Right renal pelvis (tissue), 4 donors: ENCODE results near the gene ELOVL2. TPM values are rescaled to one million over a fixed set of nuclear protein-coding genes. Genes with fewer than 3 reads are reported as not detected.
"Not testable (repeated sequence)": the region's sequence is repeated elsewhere in the genome, so short reads cannot be mapped to it uniquely, and the experiment has no call there.

Source experiments
- DNase-seq, 4 donors: peaks; one replicate each; pipeline ENCODE4 v3.0.0-alpha.2; 2013; ENCODE audit warnings: low read depth in 4 of 4, low spot score in 3 of 4, missing footprints in 1 of 4
- polyA plus RNA-seq, 4 donors: library from polyadenylated mRNA; unstranded; fragments of 120-200 nt; gene quantifications; one replicate each; pipeline ENCODE4 v1.2.1, GENCODE V29; 2013; ENCODE audit not compliant: insufficient read length in 4 of 4

The ELOVL2 gene
- polyA plus RNA-seq, 4 donors, result 8.2 to 10.1 (median 9.3) TPM

DNA sequence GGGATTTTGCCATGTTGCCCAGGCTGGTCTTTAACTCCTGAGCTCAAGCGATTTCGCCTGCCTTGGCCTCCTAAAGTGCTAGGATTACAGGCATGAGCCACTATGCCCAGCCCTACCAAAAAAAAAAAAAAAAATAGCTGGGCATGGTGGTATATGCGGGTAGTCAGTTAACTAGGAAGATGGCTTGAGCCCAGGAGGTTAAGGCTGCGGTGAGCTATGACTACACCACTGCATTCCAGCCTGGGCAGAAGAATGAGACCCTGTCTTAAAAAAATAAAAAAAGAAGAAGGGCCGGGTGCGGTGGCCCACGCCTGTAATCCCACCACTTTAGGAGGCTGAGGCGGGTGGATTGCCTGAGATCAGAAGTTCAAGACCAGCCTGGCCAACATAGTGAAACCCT lies 50.2 kb downstream of the ELOVL2 start:
- DNase-seq, result no peak

- DNase-seq, result no peak
Measured at GRCh38 chr6:10991115-10991514, 53.0 kb downstream of the ELOVL2 start.

GRCh38 chr6:10989587-10989986 lies 54.5 kb downstream of the ELOVL2 start:
- DNase-seq, result no peak

DNA sequence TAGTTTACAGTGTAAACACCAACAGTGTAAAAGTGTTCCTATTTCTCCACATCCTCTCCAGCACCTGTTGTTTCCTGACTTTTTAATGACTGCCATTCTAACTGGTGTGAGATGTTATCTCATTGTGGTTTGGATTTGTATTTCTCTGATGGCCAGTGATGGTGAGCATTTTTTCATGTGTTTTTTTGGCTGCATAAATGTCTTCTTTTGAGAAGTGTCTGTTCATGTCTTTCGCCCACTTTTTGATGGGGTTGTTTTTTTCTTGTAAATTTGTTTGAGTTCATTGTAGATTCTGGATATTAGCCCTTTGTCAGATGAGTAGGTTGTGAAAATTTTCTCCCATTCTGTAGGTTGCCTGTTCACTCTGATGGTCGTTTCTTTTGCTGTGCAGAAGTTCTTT lies 59.1 kb downstream of the ELOVL2 start:
- DNase-seq, result not testable (repeated sequence)

DNA sequence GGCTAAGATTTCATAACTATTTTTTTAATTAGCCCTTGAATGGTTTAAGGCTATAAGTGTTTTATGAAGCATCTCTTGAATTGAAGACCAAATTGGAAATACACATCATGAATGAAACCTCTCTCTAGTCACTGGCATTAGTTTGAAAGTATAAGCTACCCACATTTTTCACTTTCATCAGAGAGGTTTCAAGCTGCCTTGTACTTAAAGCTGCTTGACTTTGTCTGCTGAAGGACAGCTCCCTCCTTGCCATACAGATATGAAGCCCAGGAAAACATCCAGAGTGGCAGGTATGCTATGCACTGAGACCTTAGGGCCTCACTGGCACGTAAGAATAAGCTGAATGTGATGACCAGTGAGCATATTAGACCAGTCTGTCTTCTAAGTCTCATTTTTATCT lies 62.7 kb downstream of the ELOVL2 start:
- DNase-seq, result no peak

- no peak for DNase-seq
Measured at GRCh38 chr6:10979603-10980002, 64.5 kb downstream of the ELOVL2 start.

DNA sequence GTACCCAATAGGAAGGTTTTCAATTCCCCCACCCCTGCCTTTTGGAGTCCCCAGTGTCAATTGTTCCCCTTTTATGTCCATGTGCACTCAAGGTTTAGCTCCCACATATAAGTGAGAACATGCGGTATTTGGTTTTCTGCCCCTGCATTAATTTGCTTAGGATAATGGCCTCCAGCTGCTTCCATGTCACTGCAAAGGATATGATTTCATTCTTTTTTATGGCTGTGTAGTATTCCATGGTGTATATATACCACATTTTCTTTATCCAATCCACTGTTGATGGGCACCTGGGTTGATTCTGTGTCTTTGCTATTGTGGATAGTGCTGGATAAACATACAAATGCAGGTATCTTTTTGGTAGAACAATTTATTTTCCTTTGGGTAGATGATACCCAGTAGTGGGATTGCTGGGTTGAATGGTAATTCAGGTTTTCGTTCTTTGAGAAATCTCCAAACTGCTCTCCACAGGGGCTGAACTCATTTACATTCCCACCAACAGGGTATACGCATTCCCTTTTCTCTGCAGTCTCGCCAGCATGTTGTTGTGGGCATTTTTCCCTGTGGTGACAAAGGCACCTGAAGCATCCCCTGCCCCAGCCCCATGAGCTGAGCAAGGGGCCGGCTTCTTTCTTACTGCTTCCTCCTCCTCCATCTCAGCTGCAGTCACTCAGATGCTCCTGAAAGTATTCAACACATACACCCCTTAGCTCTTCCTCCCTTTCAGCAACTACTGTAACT lies 66.7 kb downstream of the ELOVL2 start:
- DNase-seq, result no peak

- no peak for DNase-seq
Measured at GRCh38 chr6:10976571-10976970, 67.5 kb downstream of the ELOVL2 start.

DNA sequence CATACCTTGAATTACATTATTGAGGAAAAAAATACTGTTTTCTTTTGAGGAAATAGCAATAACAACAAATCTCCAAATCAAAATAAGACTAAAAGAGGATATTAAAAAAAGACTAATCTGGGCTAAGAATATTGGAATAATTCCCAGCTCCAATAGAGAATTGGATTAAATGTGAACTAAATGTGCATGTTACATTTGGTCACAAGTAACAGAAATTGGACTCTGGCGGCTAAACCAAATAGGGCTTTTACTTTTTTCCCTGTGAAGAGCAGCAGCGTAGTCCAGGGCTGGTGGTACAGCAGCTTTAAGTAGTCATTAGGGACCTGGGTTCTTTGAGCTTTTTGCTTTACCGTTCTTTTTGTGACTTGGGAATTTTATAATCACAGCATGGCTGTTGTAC lies 71.9 kb downstream of the ELOVL2 start:
- DNase-seq, result no peak

DNA sequence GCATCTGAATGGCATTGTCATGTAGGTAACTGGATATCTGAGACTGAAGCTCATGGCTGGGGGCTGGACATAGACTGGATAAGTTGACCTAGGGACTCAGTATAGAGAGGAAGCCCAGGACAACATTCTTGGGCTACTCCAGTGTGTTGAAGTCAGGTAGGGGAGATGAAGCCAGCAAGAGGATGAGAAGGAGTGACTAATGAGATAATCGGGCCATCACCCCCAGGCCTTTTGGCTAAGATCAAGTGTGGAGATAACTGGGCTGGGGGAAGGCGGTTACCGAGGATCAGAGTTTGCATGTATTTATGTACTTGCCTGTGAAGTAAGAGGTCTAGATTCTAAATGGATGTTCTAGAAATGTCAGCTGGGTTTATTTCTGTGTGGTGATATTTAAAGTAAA lies 73.4 kb downstream of the ELOVL2 start:
- DNase-seq, result no peak

DNA sequence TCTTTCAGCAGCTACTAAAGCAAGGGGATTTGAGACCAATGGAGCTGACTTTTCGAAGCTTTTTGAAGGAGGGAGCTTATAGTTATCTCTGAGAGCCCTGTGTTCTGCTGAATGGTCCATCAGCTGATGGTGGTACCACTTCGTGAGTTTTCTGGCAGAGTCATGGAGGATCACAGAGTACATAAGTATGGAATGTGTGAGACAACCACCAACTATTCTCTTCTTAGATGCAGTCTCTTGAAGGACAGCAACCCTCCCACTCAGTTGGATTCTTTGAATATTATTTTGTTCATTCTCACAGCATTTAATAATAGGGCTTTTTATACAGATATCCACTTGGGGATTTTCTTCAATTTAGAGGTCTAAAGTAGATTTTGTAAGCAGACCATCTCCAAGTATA lies 75.3 kb downstream of the ELOVL2 start:
- no peak for DNase-seq

GRCh38 chr6:10964684-10965083 lies 79.4 kb downstream of the ELOVL2 start:
- no peak for DNase-seq

- no peak for DNase-seq
Measured at GRCh38 chr6:10963113-10963512, 81.0 kb downstream of the ELOVL2 start.

GRCh38 chr6:10962673-10963072 lies 81.4 kb downstream of the ELOVL2 start:
- no peak for DNase-seq

DNA sequence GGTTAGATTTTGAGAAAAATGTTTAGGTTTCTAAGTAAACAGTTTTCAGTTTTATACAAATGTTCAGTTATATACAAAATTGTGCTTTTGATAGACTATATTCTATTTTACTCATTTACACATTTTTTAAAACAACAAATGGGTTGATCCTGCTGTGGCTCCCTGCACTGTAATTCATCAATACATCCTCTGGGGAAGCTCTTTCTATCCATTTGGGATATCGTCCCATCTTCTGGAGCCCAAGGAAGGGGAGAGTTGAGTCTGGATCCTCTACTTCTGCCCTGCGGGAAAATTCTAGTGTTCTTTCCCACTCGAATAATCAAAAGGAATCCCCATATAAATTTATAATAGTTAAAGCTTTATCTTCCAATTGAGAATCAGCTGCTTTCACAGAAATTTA lies 82.3 kb downstream of the ELOVL2 start:
- no peak for DNase-seq

DNA sequence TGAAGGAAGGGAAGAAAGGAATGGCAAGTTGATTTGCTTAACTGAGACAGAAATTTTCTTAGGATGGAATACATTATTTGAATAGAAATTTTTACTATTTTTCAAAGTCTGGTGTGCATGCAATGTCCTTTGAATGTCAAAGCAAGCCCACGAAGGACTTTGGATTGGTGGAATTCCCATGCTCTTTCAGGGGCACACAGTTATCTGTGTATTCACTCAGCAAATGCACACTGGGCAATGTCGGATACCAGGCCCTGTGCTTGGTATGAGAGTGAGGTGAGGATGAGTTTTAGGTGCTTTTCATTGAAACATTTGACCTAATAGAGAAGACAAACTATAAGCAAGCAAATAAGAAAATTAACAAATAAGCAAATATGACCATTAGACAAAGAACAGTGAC lies 83.9 kb downstream of the ELOVL2 start:
- DNase-seq, result no peak

- DNase-seq, result no peak
Measured at GRCh38 chr6:10957414-10957886, 86.7 kb downstream of the ELOVL2 start.

DNA sequence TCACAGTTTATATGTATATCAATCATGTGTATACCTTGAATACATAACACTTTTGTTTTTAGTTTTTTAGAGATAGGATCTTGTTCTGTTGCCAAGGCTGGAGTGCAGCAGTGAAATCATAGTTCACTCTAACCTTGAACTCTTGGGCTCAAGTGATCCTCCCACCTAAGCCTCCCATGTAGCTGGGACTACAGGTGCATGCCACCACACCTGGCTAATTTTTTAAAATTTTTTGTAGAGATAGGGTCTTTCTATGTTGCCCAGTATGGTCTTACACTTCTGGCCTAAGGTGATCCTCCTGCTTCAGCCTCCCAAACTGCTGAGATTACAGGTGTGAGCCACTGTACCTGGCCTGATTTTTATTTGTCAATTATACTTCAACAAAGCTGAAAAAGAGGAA lies 87.3 kb downstream of the ELOVL2 start:
- no peak for DNase-seq

GRCh38 chr6:10954590-10955010 lies 89.5 kb downstream of the ELOVL2 start:
- peak; percentile 45 to 56 (median 54) for DNase-seq

DNA sequence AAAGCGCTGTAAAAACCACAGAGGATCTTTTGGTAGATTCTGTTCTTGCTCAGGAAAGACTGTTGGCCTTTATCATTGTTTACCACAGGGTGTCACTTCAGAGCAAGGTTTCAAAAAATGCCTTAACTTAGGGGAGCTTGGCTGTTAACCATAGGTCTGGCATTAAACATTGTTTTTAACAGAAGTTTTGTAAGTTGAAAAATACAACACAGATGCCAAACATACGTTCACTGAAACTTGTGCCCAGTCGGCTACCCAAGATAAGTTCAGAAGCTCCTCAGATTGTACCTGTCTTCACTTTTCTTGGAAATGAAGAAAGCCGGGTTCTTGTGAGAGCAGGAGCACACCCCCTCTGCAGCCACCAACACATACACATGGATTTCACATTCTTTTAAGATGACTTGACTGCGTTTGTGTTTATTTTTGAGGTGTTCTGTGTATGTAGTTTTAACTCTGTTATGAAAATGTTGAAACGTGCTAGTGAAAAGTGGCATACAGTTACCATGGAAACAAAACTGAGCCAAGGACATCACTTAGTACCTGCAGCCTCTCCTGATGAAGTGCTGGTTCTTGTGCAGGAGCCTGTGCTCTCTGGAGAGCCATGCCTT lies 92.3 kb downstream of the ELOVL2 start:
- DNase-seq, result peak in 3 of 4 donors; percentile 20 to 43 (median 22)

- no peak for DNase-seq
Measured at GRCh38 chr6:10949579-10950490, 94.3 kb downstream of the ELOVL2 start.
